ENCODE measurements around the gene RSRP1. TPM values are rescaled to one million over a fixed set of nuclear protein-coding genes. Genes with fewer than 3 reads are reported as not detected.

The RSRP1 gene
- total and polyA plus RNA-seq, 2 of the 13 experiments (the other 11 are each of a cell fraction or from before 2014, with no cell fraction given), result 43.9 to 52.8 TPM

GRCh38 chr1:25247024-25247828 is at the start of gene RSRP1 (continued):
- TF ChIP-seq ZBTB25 (CRISPR knock-in tag; IDR thresholded peaks at IDR 0.05) (peak; percentile 87), SALL2 (CRISPR knock-in tag; IDR thresholded peaks at IDR 0.05) (peak; percentile 65), HES4 (CRISPR knock-in tag; IDR thresholded peaks at IDR 0.05; ENCODE audit: borderline replicate concordance) (peak; percentile 68; the same call in 1 of the 2 replicates), ZNF567 (CRISPR knock-in tag; IDR thresholded peaks at IDR 0.05; ENCODE audit: borderline replicate concordance) (peak; percentile 65; the same call in 1 of the 2 replicates), SALL1 (CRISPR knock-in tag; IDR thresholded peaks at IDR 0.05) (peak; percentile 78), ETV5 (CRISPR knock-in tag; IDR thresholded peaks at IDR 0.05; ENCODE audit: borderline replicate concordance) (peak; percentile 80), HOXA3 (CRISPR knock-in tag; IDR thresholded peaks at IDR 0.05) (peak; percentile 47), RNF2 (conservative IDR thresholded peaks at IDR 0.05; ENCODE audit: low read depth) (peak; percentile 20; the same call in 1 of the 2 replicates), CHCHD3 (CRISPR knock-in tag; IDR thresholded peaks at IDR 0.05) (0 out of 2 replicates have a peak, but pooled peaks have one; percentile 14), ZNF776 (CRISPR knock-in tag; IDR thresholded peaks at IDR 0.05) (peak; percentile 77), PHF20 (CRISPR knock-in tag; IDR thresholded peaks at IDR 0.05) (peak; percentile 71), ZBTB3 (CRISPR knock-in tag; IDR thresholded peaks at IDR 0.05; ENCODE audit: borderline replicate concordance, low read depth) (no peak), HOXA7 (CRISPR knock-in tag; IDR thresholded peaks at IDR 0.05) (no peak), ZNF563 (CRISPR knock-in tag; IDR thresholded peaks at IDR 0.05) (peak; percentile 74), ZFP36L2 (CRISPR knock-in tag; IDR thresholded peaks at IDR 0.05) (no peak), RAD21 (CRISPR knock-in tag; IDR thresholded peaks at IDR 0.05) (0 out of 2 replicates have a peak, but pooled peaks have one; percentile 28), POLR2AphosphoS2 (IDR thresholded peaks at IDR 0.05; ENCODE audit: low read depth, low read length) (peak; percentile 83; the same call in 1 of the 2 replicates), ZNF598 (CRISPR knock-in tag; IDR thresholded peaks at IDR 0.05; ENCODE audit: borderline replicate concordance) (0 out of 2 replicates have a peak, but pooled peaks have one; percentile 31), ZNF501 (CRISPR knock-in tag; IDR thresholded peaks at IDR 0.05) (peak; percentile 12; the same call in 1 of the 2 replicates), HMGA1 (CRISPR knock-in tag; conservative IDR thresholded peaks at IDR 0.05) (no peak), ZNF678 (CRISPR knock-in tag; IDR thresholded peaks at IDR 0.05) (0 out of 2 replicates have a peak, but pooled peaks have one; percentile 21), BHLHE40 (IDR thresholded peaks at IDR 0.05; ENCODE audit: low read length) (no peak), ZSCAN20 (CRISPR knock-in tag; IDR thresholded peaks at IDR 0.05; ENCODE audit: borderline replicate concordance) (no peak), HNRNPL (IDR thresholded peaks at IDR 0.05; ENCODE audit: low read depth, low read length) (0 out of 2 replicates have a peak, but pooled peaks have one; percentile 4)
- TF ChIP-seq, protein P1, sequence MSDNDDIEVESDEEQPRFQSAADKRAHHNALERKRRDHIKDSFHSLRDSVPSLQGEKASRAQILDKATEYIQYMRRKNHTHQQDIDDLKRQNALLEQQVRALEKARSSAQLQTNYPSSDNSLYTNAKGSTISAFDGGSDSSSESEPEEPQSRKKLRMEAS (IDR thresholded peaks at IDR 0.05), result peak; percentile 81
- TF ChIP-seq, protein P2, sequence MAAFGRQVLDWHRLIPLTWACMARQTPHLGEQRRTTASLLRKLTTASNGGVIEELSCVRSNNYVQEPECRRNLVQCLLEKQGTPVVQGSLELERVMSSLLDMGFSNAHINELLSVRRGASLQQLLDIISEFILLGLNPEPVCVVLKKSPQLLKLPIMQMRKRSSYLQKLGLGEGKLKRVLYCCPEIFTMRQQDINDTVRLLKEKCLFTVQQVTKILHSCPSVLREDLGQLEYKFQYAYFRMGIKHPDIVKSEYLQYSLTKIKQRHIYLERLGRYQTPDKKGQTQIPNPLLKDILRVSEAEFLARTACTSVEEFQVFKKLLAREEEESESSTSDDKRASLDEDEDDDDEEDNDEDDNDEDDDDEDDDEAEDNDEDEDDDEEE (CRISPR knock-in tag; IDR thresholded peaks at IDR 0.05), result no peak
- TF ChIP-seq, protein P3, sequence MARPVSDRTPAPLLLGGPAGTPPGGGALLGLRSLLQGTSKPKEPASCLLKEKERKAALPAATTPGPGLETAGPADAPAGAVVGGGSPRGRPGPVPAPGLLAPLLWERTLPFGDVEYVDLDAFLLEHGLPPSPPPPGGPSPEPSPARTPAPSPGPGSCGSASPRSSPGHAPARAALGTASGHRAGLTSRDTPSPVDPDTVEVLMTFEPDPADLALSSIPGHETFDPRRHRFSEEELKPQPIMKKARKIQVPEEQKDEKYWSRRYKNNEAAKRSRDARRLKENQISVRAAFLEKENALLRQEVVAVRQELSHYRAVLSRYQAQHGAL (CRISPR knock-in tag; IDR thresholded peaks at IDR 0.05; ENCODE audit: not compliant biosample characterization), result no peak
